HG03097 (cell line): ENCODE results near the gene NRF1.
"Not testable (repeated sequence)": the region's sequence is repeated elsewhere in the genome, so short reads cannot be mapped to it uniquely, and the experiment has no call there.

Source experiments
- ATAC-seq: cut with Tn5 transposase; IDR thresholded peaks from one replicate; pipeline ENCODE4 v1.9.1; 2021; ENCODE audit not compliant: unreplicated experiment, low FRiP score

The NRF1 gene

DNA sequence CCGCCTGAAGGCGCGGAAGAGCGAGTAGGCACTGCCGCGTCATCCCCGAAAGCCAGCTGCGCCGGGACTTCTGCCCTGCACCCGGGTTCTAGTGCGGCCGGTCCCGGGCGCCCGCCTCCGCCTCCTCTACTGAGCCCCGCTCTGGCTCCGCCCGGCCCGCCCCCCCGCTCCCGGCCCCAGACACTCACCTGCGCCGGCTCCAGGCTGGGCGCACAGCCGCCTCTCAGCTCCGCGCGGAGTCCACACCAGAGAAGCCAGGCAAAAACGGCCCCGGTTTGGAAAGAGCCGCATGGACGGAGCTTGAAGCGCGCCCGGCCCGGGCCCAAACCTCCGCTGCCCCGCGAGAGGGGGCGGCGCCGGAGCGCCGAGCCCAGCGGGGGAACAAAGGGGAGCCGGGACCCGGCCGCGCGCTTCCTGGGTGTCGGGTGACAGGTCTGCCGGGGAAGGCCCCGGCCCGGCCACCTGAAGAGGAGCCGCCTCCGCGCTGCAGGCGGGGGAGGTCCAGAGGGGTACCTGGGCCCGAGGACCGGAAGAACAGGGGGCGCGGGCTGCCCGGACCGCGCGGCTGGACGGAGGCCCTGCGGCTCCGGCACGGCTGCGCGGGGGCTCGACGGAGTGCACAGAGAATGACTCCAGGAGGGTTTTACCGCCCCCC, 168.2 kb downstream of the NRF1 start:
- no peak for ATAC-seq

DNA sequence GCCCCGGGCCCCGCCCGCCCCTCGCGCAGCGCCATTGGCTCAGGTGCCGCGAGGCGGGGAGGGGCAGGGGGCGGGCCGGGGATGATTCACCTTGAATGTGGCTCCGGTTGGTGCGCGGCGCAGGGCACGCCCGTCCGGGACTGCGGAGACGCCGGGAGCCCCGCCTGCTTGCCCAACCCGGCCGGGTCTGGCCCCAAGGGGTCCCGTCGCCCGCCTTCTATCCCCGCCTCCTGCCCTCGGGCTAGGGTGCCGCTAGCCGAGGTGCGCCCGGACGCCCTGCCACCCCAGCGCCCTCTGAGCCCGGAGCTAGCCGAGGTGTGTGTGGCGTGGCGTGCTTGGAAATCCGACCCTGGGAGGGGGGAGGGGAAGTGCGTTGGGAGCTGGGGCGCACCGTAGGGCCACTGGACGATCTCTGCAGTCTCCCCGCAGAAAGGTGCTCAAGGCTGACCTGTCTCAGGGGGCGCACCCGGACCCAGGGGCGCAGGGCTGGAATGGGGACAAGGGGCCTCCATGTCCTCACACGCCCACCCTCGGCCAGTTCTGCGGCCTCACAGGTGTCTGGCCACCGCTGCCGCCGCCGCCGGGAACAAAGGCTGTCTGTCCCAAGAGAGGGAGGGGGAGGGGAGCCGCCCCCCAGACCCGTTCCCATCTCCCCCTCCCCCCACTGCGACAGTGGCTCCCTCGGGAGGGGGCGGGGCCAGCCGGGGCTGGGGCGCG, 168.9 kb downstream of the NRF1 start:
- no peak for ATAC-seq

DNA sequence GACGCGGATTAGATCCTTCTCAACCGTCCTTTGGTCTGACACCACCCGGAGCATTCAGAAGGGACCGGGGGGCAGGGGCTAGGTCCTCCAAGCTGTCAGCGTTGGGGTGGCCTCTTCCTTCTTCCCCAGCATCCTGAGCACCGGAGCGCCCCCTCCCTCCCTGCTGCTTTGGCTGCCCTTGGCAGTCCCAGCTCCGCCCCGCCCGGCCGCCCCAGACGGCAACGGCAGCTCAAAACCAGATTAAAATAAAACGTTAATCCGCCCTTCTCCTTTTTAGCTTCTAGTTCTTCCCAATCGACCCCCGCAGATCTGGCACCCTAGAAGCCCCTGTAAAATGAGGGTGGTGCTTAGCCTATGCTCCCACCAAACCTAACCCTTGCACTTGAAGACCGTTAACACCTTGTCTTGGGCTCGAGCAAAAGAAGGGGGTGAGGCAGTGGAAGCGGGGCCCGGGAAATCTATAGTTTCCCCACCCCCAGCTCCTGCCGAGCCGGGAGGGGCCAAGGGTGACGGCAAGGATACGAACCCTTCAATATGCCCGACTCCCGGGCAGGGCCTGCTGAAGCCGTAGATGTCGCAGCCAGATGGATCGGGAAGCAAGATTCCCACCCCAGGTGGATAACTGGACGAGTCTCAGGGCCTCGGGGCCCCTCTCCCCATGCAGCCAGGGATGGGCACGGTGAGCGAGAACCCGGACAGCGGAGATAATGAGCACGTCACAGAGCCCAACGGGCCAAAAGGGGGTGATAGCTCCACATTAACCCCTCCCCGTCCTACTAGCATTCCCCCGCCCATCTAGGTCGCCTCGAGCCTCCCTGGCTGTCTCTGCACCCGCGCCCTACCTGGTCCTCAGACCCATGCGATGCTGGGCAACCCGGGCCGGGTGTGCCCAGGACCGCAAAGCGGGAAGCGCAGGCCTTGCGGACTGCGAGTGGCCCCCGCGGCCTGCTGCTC, 169.7 kb downstream of the NRF1 start:
- no peak for ATAC-seq

DNA sequence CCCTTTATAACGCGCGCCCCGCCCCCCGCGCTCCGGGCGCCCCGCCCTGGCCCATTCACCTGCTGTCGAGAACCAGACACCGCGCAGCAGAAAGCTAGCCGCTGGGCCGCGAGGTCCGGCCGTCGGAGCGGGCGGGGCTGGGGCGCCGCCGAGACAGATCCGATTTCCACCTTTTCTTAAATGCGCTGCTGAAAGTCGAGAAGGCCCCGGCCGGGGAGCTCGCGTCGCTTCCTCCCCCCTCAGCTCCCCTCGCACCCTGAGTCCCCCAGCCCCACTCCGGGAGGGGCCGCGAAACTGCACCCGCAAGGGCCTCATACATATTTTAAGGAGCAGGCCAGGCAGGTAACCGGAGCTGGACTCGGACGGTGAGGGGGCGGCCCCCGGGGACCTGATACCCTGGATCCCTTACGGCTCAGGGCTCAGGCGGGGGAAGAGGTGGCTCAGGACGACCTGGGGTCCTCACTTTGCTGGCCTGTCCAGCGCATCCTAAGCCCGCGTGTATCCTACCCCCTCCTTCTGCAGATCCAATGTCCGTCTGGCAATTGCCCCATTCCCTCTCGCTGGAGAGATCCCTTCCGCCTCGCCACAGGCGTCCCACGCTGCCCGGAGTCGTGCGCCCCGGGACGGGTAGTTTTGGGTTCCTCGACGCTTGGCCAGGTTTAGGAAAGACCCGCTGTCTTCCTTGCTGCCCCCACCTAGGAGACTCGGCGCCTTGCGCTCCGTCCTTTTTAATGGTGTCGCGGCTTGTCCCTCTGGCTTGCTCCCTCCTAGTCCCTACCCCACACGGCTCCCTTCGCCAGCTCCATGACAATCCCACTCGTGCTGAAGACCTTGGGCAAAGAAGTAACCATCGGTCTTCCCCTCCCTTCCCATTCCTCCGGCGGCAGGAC, 170.7 kb downstream of the NRF1 start:
- ATAC-seq: no peak

DNA sequence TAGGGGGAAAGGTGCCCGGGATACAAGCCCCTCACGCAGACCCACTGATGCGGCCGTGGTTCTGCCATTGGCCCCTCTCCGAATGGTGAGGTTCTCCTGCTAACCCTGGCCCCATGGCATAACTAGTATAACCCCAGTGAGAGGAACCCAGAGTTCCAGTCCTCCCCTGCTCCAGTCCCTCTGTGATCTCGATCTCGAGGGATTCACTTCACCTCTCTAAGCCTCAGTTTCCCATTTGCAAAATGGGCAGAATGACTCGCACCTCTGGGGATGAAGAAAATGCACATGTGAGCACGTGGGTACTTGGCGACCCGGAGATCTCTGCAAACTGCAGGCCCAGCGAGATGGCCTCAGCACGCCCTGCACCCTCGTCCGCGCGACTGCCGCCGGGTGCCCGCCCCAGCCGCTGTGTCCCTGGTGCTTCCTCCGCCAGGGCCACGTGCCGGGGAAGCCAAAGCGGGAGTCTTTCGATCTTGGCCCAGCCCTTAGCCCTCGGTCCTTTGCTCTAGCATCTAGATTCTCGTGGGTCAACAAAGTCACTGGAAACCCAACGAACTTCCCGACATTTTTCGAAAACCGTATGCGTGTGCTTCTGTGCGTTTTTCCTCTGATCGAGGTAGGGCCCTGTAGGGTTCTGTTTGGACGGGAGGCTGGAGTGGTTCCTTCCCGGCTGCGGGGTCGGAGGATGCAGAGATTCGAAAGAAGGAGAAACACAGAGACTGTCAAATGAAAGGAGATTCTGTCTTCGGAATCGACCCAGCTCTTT, 171.5 kb downstream of the NRF1 start:
- ATAC-seq: no peak

DNA sequence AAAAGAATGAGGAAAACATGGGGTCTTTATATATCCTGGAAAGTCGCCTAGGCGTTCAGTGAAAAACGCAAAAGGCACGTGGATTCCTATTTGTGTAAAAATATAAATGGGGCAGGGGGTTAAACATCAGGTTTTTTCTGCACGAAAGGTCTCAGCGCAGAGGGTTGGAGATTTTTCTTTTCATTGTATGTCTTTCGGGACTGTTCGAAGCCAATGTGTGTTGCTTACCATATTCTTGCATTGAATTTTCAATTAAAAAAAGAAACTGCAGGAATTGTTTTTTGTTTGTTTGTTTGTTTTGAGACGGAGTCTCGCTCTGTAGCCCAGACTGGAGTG, 172.0 kb downstream of the NRF1 start:
- ATAC-seq: no peak

DNA sequence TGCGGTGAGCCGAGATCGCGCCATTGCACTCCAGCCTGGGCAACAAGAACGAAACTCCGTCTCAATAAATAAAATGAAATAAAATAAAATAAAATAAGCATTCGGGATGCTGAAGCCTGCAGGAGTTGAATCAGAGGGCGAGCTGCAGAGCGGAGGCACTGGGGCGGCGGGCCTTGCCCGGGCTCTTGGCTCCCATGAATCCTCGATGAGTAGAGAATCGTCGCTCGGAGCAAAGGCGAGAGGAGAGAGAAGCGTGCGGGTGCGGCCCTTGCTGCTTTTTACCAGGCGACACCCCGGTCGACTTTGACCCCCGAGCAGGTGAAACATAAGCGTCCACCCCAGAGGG, 172.9 kb downstream of the NRF1 start:
- ATAC-seq: no peak

DNA sequence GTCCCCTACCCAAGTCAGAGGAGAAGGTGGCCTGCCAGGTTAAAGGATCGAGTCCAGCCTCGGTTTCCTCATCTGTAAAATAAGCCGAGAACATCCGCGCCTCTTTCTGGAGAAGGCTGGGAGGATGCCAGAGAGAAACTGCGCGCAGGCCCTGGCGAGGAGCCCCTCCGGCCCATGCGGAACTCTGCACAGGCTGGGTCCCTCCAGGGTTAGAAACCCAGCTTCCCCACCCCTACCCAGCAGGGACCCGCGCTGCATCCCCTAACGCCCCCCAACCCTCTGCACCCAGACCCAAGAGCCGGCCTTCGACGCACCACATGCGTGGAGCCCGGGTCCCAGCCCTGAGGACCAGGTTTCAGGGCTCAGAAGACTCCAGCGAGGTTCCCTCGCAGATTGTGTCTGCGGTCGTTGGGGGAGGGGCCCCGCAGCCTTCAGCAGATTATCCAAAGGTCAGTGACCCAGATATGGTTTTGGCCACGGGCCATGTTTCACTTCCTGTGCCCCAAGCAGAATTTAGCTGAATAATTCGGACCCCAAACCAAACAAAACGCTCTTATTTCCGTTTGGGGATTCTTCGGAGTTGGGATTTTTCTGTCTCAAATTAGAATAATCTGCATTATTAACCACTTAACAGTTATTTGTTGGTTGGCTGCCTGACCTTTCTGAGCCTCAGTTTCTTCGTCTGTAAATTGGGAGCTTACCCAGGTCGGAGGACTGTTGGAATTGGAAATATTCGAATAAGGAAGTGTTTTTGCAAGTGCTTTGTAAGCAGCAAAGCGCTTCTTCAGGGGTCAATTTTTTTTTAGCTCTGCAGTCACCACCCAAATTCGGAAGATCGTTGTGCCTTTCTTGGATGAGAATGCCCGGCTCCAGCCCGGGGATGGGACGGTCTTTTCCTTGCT, 173.5 kb downstream of the NRF1 start:
- no peak for ATAC-seq

DNA sequence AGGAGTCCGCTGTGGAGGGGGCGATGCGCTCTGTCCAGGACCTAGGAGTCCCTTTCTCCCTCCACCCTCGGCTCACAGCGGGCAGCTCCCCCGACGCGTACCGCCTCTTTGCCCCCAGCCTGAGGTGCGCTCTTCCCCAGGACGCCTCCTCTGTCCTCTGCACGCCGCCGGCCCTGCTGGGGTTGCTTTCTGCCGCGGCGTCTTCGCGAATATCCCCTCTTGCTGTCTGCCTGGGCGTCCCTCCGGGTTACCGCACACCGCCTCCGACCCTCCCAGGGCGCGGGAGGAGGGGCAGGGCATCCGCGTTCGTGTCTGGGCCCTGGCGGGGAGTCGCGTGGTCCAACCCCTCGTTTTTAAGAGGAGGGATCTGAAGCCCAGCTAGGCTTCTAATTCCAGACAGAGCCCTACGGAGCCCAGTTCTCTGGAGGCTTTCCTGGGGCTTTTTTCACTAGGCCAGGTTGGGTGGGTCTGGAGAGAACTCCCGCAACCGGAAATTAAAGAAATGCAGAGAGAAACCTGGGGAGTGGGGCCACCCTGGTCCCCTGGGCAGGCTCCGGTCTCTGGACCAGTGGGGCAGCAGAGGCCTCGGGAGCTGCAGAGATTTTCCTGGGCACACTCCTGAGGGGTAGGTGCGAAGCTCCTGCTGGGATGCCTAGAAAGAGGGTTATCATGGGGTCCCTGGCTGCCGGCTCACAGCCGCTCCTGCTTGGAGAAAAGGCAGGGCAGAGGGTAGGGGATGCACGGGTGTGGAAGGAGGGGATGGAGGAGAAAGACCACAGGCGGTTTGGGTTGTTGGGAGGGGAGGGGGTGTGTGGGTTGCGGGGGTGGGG, 174.4 kb downstream of the NRF1 start:
- no peak for ATAC-seq

DNA sequence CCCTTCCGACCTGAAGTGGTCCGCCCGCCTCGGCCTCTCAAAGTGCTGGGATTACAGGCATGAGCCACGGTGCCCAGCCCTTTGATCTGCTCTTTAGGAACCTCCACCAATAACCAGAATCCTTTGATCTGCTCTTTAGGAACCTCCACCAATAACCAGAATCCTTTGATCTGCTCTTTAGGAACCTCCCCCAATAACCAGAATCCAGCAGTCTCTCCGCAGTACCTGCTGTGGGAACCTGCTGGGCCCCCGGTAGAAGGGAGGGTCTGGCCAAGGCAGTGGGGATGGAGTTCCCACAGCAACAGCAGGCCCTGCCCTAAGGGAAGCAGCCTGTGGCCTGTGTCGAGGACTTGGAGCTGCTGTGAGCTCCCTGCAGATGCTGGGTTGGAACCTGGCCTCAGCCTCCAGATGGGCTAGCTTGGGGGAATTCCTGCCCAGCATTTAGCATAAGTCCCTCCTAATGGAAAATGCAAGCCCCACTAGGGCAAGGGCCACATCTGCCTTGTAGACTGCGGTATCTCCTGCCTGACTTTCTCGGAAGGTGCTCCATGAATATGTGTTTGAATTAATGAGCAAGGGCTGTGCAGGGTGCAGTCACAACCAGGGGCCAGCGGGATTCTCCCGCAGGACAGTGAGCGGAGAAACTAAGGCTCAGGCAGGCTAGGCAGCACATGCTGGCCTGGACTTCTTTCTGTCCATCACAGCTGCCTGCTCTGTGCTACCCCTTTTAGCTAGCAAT, 175.5 kb downstream of the NRF1 start:
- ATAC-seq: no peak

DNA sequence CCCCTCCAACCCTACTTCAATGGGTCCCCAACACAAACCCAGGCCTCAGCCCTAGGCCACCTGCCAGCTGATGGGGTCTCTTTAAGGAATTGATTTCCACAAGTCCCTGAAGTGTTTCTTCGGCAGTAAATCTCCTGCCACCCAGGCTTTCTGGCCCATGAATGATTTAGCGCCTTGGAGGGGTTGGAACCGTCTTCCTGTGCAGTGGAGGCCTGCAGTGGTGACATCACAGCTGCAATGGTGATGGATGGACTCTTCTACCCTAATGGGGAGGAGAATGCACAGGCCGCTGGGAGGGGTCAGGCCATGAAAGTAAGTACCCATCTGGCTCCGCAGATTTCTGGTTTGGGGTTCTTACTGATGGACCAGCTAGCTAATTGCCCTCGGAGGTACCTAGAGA, 177.5 kb downstream of the NRF1 start:
- no peak for ATAC-seq

DNA sequence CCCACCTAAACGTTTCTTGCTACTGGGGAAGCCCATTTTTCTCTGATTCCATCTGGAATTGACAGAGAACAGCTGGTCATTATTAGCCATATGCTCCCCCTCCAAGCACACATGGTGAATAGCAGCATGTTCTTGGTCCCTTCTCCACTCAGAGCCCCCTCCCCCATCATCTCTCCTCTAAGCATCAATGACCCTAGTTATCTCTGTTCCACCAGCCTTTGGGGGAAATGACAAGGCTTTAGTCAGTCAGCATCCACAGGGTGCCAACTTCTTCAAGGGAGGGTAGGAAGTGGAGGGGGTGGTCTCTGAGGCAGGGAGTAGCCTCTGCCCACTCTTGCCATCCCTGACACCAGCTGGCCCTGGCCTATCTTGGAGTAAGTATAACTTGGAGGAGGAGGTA, 178.1 kb downstream of the NRF1 start:
- no peak for ATAC-seq

DNA sequence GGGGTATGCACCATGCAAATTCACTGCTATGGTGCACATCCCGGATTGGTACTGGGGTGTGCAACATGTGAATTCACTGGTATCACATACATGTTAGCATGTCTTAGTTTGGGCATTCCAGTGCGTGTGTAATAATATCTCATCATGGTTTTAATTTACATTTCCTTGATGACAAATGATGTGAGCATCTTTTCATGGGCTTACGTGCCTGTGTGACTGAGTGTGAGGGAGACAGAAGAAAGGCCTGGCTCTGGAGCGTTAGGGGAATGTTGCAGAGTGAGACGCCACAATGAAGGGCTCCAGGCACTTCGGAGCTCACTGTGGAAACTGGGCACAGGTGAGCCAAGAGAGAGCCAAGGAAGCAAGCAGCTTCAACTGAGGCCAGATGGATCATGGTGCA, 178.6 kb downstream of the NRF1 start:
- no peak for ATAC-seq

DNA sequence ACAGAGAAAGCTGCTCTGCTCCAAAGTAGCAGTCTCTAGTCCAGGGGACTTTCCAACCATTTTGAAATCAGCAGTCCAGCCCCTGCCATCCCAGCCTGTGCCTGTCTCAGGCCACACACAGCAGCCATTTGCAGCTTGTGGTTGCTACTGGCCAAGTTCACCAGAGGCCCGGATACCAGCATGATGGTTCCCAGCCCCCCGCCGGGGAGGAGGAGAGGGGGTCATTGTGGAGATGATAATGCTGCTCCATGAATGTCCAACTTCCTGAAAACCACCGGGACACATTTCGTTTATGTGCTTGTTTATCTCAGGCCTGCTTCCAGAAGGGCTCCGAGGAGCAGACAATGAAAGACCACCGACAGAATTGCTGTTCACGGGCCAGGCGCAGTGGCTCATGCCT, 181.2 kb downstream of the NRF1 start:
- ATAC-seq: no peak

DNA sequence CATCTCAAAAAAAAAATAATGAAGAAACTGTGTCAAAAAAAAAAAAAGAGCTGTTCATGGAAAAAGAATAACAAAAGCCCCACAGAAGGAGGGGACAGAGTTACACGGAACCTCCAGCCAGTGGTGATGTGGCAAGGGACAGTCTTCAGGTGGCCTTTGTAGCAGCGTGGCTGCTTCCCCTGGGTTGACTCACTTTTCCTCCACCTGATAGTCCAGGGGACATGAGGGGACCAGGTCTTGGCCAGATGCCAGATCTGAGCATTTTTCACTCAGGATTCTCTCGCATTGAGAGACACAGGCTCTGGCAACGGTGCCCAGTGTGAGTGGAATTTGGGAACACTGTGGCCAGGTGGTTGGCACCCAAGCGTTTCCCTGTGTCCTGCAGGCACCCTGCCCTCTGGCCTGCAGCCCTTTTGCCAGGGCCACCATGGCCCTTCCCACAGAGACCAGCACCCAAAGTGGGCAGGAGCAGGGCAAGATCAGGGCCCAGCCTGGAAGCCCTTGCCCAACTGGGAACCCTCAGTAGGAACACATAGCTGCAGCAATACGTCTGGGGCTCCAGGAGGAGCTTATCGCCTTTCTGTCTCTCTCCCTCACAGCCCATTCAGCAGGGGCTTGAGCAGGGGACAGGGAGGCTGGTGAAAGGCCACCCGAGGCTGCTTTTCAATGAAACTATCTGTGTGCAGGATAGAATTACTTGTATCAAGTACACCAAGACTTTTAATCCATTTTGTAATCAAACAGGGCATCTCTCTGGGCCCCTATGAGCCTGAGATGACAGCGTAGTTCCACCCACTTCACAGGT, 182.2 kb downstream of the NRF1 start:
- no peak for ATAC-seq

DNA sequence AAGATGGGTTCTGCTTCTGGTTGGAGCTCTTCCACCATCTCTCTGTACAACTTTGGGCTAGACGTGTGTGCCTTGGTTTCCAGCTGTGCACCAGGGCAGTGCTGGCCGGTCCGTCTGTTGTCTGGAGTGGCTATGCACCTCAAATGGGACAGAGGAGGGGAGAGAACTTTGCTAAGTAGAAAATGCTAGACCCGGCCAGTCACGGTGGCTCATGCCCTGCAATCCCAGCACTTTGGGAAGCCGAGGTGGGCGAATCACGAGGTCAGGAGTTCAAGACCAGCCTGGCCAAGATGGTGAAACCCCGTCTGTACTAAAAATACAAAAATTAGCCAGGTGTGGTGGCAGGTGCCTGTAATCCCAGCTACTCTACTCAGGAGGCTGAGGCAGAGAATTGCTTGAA, 182.9 kb downstream of the NRF1 start:
- not testable (repeated sequence) for ATAC-seq
